Small intestine (tissue), 16 donors: ENCODE measurements around the gene MZT1. TPM values are rescaled to one million over a fixed set of nuclear protein-coding genes. Genes with fewer than 3 reads are reported as not detected.

Experiments
- DNase-seq, 2 donors: peaks; one replicate each; pipeline versions ENCODE4 v3.0.0 to v3.0.0-alpha.2; 2013
- FAIRE-seq: peaks from 2 replicates; lab custom pipeline; 2012; peaks lifted over from hg19 to GRCh38; lab: Jason Lieb, UNC
- H3K27ac ChIP-seq, 3 donors: one replicate each; pipeline ENCODE4 v1.5.1; 2013; ENCODE audit warnings: low read length in 2 of 3, mild to moderate bottlenecking in 2 of 3, control low read depth in 1 of 3, inconsistent platforms in 1 of 3, low read depth in 1 of 3, moderate library complexity in 1 of 3
- H3K27me3 ChIP-seq, 3 donors: one replicate each; pipeline ENCODE4 v1.6.1; 2013; ENCODE audit warnings: low read length in 3 of 3, inconsistent platforms in 1 of 3; ENCODE audit not compliant: control insufficient read depth in 3 of 3, insufficient read depth in 3 of 3
- H3K36me3 ChIP-seq, 3 donors: one replicate each; pipeline ENCODE4 v1.6.1; 2013; ENCODE audit warnings: low read length in 3 of 3, inconsistent platforms in 1 of 3, low read depth in 1 of 3, mild to moderate bottlenecking in 1 of 3, moderate library complexity in 1 of 3; ENCODE audit not compliant: control insufficient read depth in 3 of 3, insufficient read depth in 2 of 3
- H3K4me1 ChIP-seq, 3 donors: one replicate each; pipeline ENCODE4 v1.6.1; 2013; ENCODE audit warnings: low read length in 2 of 3, inconsistent platforms in 1 of 3, low read depth in 1 of 3, mild to moderate bottlenecking in 1 of 3, moderate library complexity in 1 of 3; ENCODE audit not compliant: control insufficient read depth in 3 of 3, insufficient read depth in 2 of 3
- H3K4me3 ChIP-seq, 3 donors: one replicate each; pipeline ENCODE4 v1.5.1; 2013; ENCODE audit warnings: low read length in 3 of 3, control low read depth in 1 of 3, inconsistent platforms in 1 of 3, low read depth in 1 of 3, mild to moderate bottlenecking in 1 of 3, moderate library complexity in 1 of 3
- H3K9me3 ChIP-seq, 2 donors: one replicate each; pipeline ENCODE4 v1.6.1; 2013; ENCODE audit warnings: low read depth in 1 of 2, low read length in 1 of 2; ENCODE audit not compliant: control insufficient read depth in 2 of 2, insufficient read depth in 1 of 2
- WGBS, 3 donors: extraction: QIAGEN DNeasy Blood & Tissue Kit; methylation state at CpG; one replicate each; pipeline ENCODE4 v1.1.7; 2013; 5-methylcytosine and 5-hydroxymethylcytosine counted together
- long read RNA-seq, 10 donors: transcript quantifications; one replicate each; lab custom pipeline, GENCODE V29; 2026
- polyA plus RNA-seq, 4 donors: library from polyadenylated mRNA; stranded (reverse) in 3 of 4; unstranded in 1 of 4; fragments of 200-250 nt in 3 of 4; fragments of 120-200 nt in 1 of 4; gene quantifications; one replicate each; pipeline versions ENCODE4 v1.2.1 to v1.2.3, GENCODE V29; 2013
- donor health status: healthy with polysubstance abuse.
- donor health status: control.
- donor health status: control.
- donor health status: Bipolar disorder and iron deficiency.
- donor health status: healthy.

MZT1 gene
- 10 to 100 TPM in 2 of 4 donors, 1 to 10 TPM in 2; 4.7 to 17.3 (median 9.0) TPM for polyA plus RNA-seq
- long read RNA-seq, donor 1, result 0 reads
- long read RNA-seq, donor 2, partial matches to known transcripts, result 0 of 2 reads
- long read RNA-seq, donor 2, other reads (novel, unspliced or antisense), result 0 of 2 reads
- long read RNA-seq, donor 3, transcript MZT1-201 (3 exons, 2,299 nt), result major isoform, 9 of 9 reads
- long read RNA-seq, donor 3, partial matches to known transcripts, result 0 of 9 reads
- long read RNA-seq, donor 3, other reads (novel, unspliced or antisense), result 0 of 9 reads
- long read RNA-seq, donor 4, result 0 reads
- long read RNA-seq, donor 5, partial matches to known transcripts, result 0 of 1 reads
- long read RNA-seq, donor 5, other reads (novel, unspliced or antisense), result 0 of 1 reads
- long read RNA-seq, donor 6, transcript MZT1-201 (3 exons, 2,299 nt), result major isoform, 8 of 8 reads
- long read RNA-seq, donor 6, partial matches to known transcripts, result 0 of 8 reads
- long read RNA-seq, donor 6, other reads (novel, unspliced or antisense), result 0 of 8 reads
- long read RNA-seq, donor 7, result 0 reads
- long read RNA-seq, donor 8, partial matches to known transcripts, result 0 of 2 reads
- long read RNA-seq, donor 8, other reads (novel, unspliced or antisense), result 0 of 2 reads
- long read RNA-seq, donor 9, partial matches to known transcripts, result 0 of 4 reads
- long read RNA-seq, donor 9, other reads (novel, unspliced or antisense), result 0 of 4 reads
- long read RNA-seq, donor 10, transcript MZT1-201 (3 exons, 2,299 nt), result major isoform, 14 of 14 reads
- long read RNA-seq, donor 10, partial matches to known transcripts, result 0 of 14 reads
- long read RNA-seq, donor 10, other reads (novel, unspliced or antisense), result 0 of 14 reads

GRCh38 chr13:72727417-72728289 lies at the start of gene MZT1, which contains the start of gene BORA:
MZT1 (minus strand) TSS chr13:72727629; CDS start chr13:72727602, 27 bp downstream.
BORA (plus strand) TSS chr13:72727923; CDS start chr13:72728941, 1,018 bp downstream.
- peak; percentile 51 for FAIRE-seq
- H3K27ac ChIP-seq, result peak within 1 kb of the TSS; percentile 64 to 85 (median 79)
- peak within 1 kb of the TSS; percentile 82 to 98 (median 88) for H3K4me3 ChIP-seq
- peak; percentile 99 for DNase-seq
- H3K4me1 ChIP-seq, result peaks cover 3 to 5% (median 3%) of the 10 kb centered on the region in 3 donors
- WGBS, 3 donors, result 0% methylated on average over 70 to 71 of the region's 71 CpGs
- H3K9me3 ChIP-seq, result no peaks in the 10 kb centered on the region
- no peaks in the 10 kb centered on the region for H3K27me3 ChIP-seq
- H3K36me3 ChIP-seq, result no peaks in the 10 kb centered on the region

GRCh38 chr13:72774019-72774418 lies 46.6 kb upstream of the MZT1 start:
- H3K27ac ChIP-seq, result no peak overlapping the region
- WGBS, 3 donors, result 82 to 88% (median 87%) methylated on average over 2 of the region's 2 CpGs
- H3K36me3 ChIP-seq, result peaks cover 7 to 20% (median 11%) of the 10 kb centered on the region in 3 donors

GRCh38 chr13:72763411-72763810 lies 36.0 kb upstream of the MZT1 start:
- no peak overlapping the region for H3K4me3 ChIP-seq
- no peak overlapping the region for H3K27ac ChIP-seq
- H3K4me1 ChIP-seq, result no peaks in the 10 kb centered on the region
- no peak for DNase-seq
- FAIRE-seq, result no peak
- no peaks in the 10 kb centered on the region for H3K27me3 ChIP-seq
- peaks cover 12 to 26% (median 18%) of the 10 kb centered on the region in 3 donors for H3K36me3 ChIP-seq
- WGBS, 3 donors, result 76 to 96% (median 95%) methylated on average over 2 of the region's 2 CpGs
- no peaks in the 10 kb centered on the region for H3K9me3 ChIP-seq

More at GRCh38 chr13:72774019-72774418, 46.6 kb upstream of the MZT1 start:
- no peak for DNase-seq
- Histone ChIP-seq H3K9me3 (no peaks in the 10 kb centered on the region), H3K27me3 (no peaks in the 10 kb centered on the region), H3K4me1 (no peaks in the 10 kb centered on the region), H3K4me3 (no peak overlapping the region)
- FAIRE-seq, result peak; percentile 10

- H3K27ac ChIP-seq, result no peak overlapping the region
- 86 to 96% (median 92%) methylated on average over 3 of the region's 3 CpGs for WGBS, 3 donors
Measured at GRCh38 chr13:72760189-72760588, 32.8 kb upstream of the MZT1 start.

GRCh38 chr13:72757792-72758535 lies 30.5 kb upstream of the MZT1 start:
- no peaks in the 10 kb centered on the region for H3K27me3 ChIP-seq
- H3K9me3 ChIP-seq, result no peaks in the 10 kb centered on the region
- 67 to 72% (median 71%) methylated on average over 4 of the region's 4 CpGs for WGBS, 3 donors

More at GRCh38 chr13:72760189-72760588, 32.8 kb upstream of the MZT1 start:
- H3K36me3 ChIP-seq, result peaks cover 14 to 22% (median 21%) of the 10 kb centered on the region in 3 donors
- DNase-seq (no peak), FAIRE-seq (no peak)
- H3K4me3 ChIP-seq, result no peak overlapping the region
- no peaks in the 10 kb centered on the region for H3K9me3 ChIP-seq
- H3K27me3 ChIP-seq, result no peaks in the 10 kb centered on the region
- no peaks in the 10 kb centered on the region for H3K4me1 ChIP-seq

GRCh38 chr13:72754111-72754510 lies 26.7 kb upstream of the MZT1 start:
- H3K27me3 ChIP-seq, result no peaks in the 10 kb centered on the region
- WGBS, 3 donors, result 91 to 97% (median 94%) methylated on average over 6 of the region's 6 CpGs
- H3K4me1 ChIP-seq, result no peaks in the 10 kb centered on the region
- H3K27ac ChIP-seq, result no peak overlapping the region
- H3K4me3 ChIP-seq, result no peak overlapping the region
- FAIRE-seq, result no peak
- no peak for DNase-seq
- H3K36me3 ChIP-seq, result peaks cover 7 to 17% (median 17%) of the 10 kb centered on the region in 3 donors
- no peaks in the 10 kb centered on the region for H3K9me3 ChIP-seq

More at GRCh38 chr13:72757792-72758535, 30.5 kb upstream of the MZT1 start:
- no peaks in the 10 kb centered on the region for H3K4me1 ChIP-seq
- H3K4me3 ChIP-seq, result no peak overlapping the region
- no peak overlapping the region for H3K27ac ChIP-seq
- DNase-seq, result no peak
- no peak for FAIRE-seq
- peaks cover 12 to 22% (median 18%) of the 10 kb centered on the region in 3 donors for H3K36me3 ChIP-seq

GRCh38 chr13:72751220-72751619 lies 23.8 kb upstream of the MZT1 start:
- H3K9me3 ChIP-seq, result no peaks in the 10 kb centered on the region
- H3K4me3 ChIP-seq, result no peak overlapping the region
- DNase-seq (no peak), FAIRE-seq (no peak)
- no peak overlapping the region for H3K27ac ChIP-seq
- no peaks in the 10 kb centered on the region for H3K4me1 ChIP-seq
- H3K36me3 ChIP-seq, result peaks cover 9 to 17% (median 11%) of the 10 kb centered on the region in 3 donors
- H3K27me3 ChIP-seq, result no peaks in the 10 kb centered on the region
